ENCODE measurements around the gene FBXO36.

Gene FBXO36

GRCh38 chr2:230043461-230043860 lies 121.2 kb downstream of the FBXO36 start:
- Histone ChIP-seq H2AFZ (ENCODE audit: low read length) (no peak overlapping the region), H3K4me1 (ENCODE audit: low read length) (no peaks in the 10 kb centered on the region), H3K4me3 (ENCODE audit: low read length) (no peak overlapping the region), H3K9me3 (replicated peaks; ENCODE audit: insufficient read depth, low read length) (no peaks in the 10 kb centered on the region), H3F3A (ENCODE audit: insufficient read depth, low read length) (no peaks in the 10 kb centered on the region), H3K79me2 (ENCODE audit: low read length) (no peaks in the 10 kb centered on the region), H3K9ac (ENCODE audit: low read length) (no peak overlapping the region), H3K27ac (ENCODE audit: low read length) (no peak overlapping the region), H3K27me3 (replicated peaks; ENCODE audit: insufficient read depth, low read length) (no peaks in the 10 kb centered on the region), H4K20me1 (ENCODE audit: insufficient read depth, low read length) (no peaks in the 10 kb centered on the region), H3K36me3 (replicated peaks; ENCODE audit: insufficient read depth, low read length) (no peaks in the 10 kb centered on the region), H3K9me2 (replicated peaks; ENCODE audit: insufficient read depth, low read length) (no peaks in the 10 kb centered on the region), H3K4me2 (ENCODE audit: low read depth, low read length) (no peak overlapping the region)
- TF ChIP-seq EZH2phosphoT487 (IDR thresholded peaks at IDR 0.05; ENCODE audit: low read length) (no peak), EZH2 (optimal IDR thresholded peaks at IDR 0.05; ENCODE audit: low read depth, low read length) (no peak), CTCF (IDR thresholded peaks at IDR 0.05; ENCODE audit: low read length) (no peak)
- DNase-seq, result no peak

DNA sequence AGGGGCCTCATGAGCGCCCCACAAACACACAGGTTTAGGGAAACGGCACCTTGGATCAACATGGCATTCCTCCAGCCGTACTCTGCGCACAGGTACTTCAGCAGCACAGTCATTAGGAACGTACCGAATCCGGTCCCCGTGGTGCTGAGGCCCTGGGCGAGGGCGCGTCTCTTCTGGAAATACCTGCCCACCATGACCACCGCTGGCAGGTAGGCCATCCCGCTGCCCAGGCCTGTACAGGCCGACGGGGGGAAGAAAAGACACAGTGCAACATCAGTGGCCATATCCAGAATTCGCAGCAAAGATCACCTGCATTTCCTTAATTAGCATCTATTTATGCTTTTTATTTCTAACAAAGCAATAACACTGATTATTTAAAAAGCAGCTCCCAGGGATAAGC lies 124.2 kb downstream of the FBXO36 start:
- Histone ChIP-seq H3K36me3 (replicated peaks; ENCODE audit: insufficient read depth, low read length) (no peaks in the 10 kb centered on the region), H3F3A (ENCODE audit: insufficient read depth, low read length) (no peaks in the 10 kb centered on the region), H3K27ac (ENCODE audit: low read length) (no peak overlapping the region), H3K4me1 (ENCODE audit: low read length) (no peaks in the 10 kb centered on the region), H3K9me2 (replicated peaks; ENCODE audit: insufficient read depth, low read length) (no peaks in the 10 kb centered on the region), H3K9me3 (replicated peaks; ENCODE audit: insufficient read depth, low read length) (no peaks in the 10 kb centered on the region), H3K9ac (ENCODE audit: low read length) (no peak overlapping the region), H3K27me3 (replicated peaks; ENCODE audit: insufficient read depth, low read length) (no peaks in the 10 kb centered on the region), H2AFZ (ENCODE audit: low read length) (no peak overlapping the region), H4K20me1 (ENCODE audit: insufficient read depth, low read length) (no peaks in the 10 kb centered on the region), H3K4me2 (ENCODE audit: low read depth, low read length) (no peak overlapping the region), H3K4me3 (ENCODE audit: low read length) (no peak overlapping the region), H3K79me2 (ENCODE audit: low read length) (no peaks in the 10 kb centered on the region)
- no peak for DNase-seq
- TF ChIP-seq CTCF (IDR thresholded peaks at IDR 0.05; ENCODE audit: low read length), result no peak
- no peak for TF ChIP-seq EZH2phosphoT487 (IDR thresholded peaks at IDR 0.05; ENCODE audit: low read length)
- no peak for TF ChIP-seq EZH2 (optimal IDR thresholded peaks at IDR 0.05; ENCODE audit: low read depth, low read length)

DNA sequence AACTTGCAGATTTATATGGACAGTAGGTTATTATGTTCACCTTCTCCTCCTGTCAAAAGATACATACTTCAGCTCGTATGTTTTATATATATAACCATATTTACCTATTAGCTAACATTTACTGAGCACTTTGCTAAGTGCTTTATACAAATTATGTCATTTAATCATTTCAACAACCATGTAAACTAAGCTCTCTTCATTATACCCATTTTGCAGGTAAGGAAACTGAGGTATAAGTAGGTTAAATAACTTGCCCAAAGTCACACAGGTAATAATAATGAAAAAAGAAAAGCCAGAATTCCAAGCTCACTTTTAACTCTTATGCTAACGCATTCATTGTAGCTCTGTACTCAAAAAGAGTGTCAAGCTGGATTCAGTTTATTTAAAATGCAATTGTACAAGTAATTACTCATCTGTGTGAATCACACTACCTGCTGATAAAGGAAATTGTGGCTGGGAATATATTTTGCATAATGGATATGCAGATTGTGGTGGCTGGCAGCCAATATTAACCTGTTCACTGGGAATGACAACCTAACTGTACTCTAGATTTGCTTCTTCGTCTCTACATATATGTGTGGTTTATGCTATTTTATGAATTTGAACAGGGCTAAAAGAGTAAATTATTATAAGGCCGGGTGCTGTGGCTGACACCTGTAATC lies 125.8 kb downstream of the FBXO36 start:
- H3K27ac ChIP-seq (ENCODE audit: low read length), result no peak overlapping the region
- no peak overlapping the region for H3K9ac ChIP-seq (ENCODE audit: low read length)
- H3K4me1 ChIP-seq (ENCODE audit: low read length), result no peaks in the 10 kb centered on the region
- TF ChIP-seq EZH2phosphoT487 (IDR thresholded peaks at IDR 0.05; ENCODE audit: low read length), result no peak
- no peak for TF ChIP-seq EZH2 (optimal IDR thresholded peaks at IDR 0.05; ENCODE audit: low read depth, low read length)
- no peak for TF ChIP-seq CTCF (IDR thresholded peaks at IDR 0.05; ENCODE audit: low read length)
- H3K27me3 ChIP-seq (replicated peaks; ENCODE audit: insufficient read depth, low read length), result no peaks in the 10 kb centered on the region
- H3K4me2 ChIP-seq (ENCODE audit: low read depth, low read length), result no peak overlapping the region
- H3K9me3 ChIP-seq (replicated peaks; ENCODE audit: insufficient read depth, low read length), result no peaks in the 10 kb centered on the region
- H3K36me3 ChIP-seq (replicated peaks; ENCODE audit: insufficient read depth, low read length), result no peaks in the 10 kb centered on the region
- no peak overlapping the region for H3K4me3 ChIP-seq (ENCODE audit: low read length)
- H2AFZ ChIP-seq (ENCODE audit: low read length), result no peak overlapping the region
- DNase-seq, result no peak
- H3F3A ChIP-seq (ENCODE audit: insufficient read depth, low read length), result no peaks in the 10 kb centered on the region
- no peaks in the 10 kb centered on the region for H3K79me2 ChIP-seq (ENCODE audit: low read length)
- H3K9me2 ChIP-seq (replicated peaks; ENCODE audit: insufficient read depth, low read length), result no peaks in the 10 kb centered on the region
- no peaks in the 10 kb centered on the region for H4K20me1 ChIP-seq (ENCODE audit: insufficient read depth, low read length)

Measured in MM.1S (cell line).